CD4-positive, alpha-beta memory T cell (primary cell): ENCODE measurements around the gene IPO13. TPM values are rescaled to one million over a fixed set of nuclear protein-coding genes. Genes with fewer than 3 reads are reported as not detected.

ENCODE experiments used
- CTCF ChIA-PET: fragments of 350-600 bp; sonication (Branson Sonifier 250); formaldehyde crosslinking; loops from one replicate; lab custom pipeline; 2021; ENCODE audit warnings: inconsistent platforms; ENCODE audit not compliant: partially characterized antibody; lab: Charles Lee
- POLR2A ChIA-PET: fragments of 350-600 bp; sonication (Branson Sonifier 250); formaldehyde crosslinking; loops from one replicate; lab custom pipeline; 2021; ENCODE audit not compliant: partially characterized antibody; lab: Charles Lee
- DNase-seq, 5 donors: peaks; one replicate each; pipeline versions ENCODE4 v3.0.0 to v3.0.0-alpha.2; 2020 to 2022; ENCODE audit warnings: mixed read lengths in 1 of 5
- H3K27ac ChIP-seq: one replicate; pipeline ENCODE4 v1.7.0; 2013; ENCODE audit warnings: low read depth, low read length
- H3K27me3 ChIP-seq: 2 replicates; pipeline ENCODE4 v1.7.0; 2013; ENCODE audit warnings: mild to moderate bottlenecking, low read length, moderate library complexity; ENCODE audit not compliant: insufficient read depth
- H3K36me3 ChIP-seq: 2 replicates; pipeline ENCODE4 v1.7.0; 2013; ENCODE audit warnings: mild to moderate bottlenecking, low read length, moderate library complexity; ENCODE audit not compliant: insufficient read depth
- H3K4me1 ChIP-seq: 2 replicates; pipeline ENCODE4 v1.7.0; 2013; ENCODE audit warnings: mild to moderate bottlenecking, low read length, moderate library complexity; ENCODE audit not compliant: insufficient read depth
- H3K4me3 ChIP-seq, 2 donors: one replicate each; pipeline ENCODE4 v1.7.0; 2013; ENCODE audit warnings: low read length in 2 of 2, mild to moderate bottlenecking in 1 of 2
- H3K9me3 ChIP-seq, 2 donors: one replicate each; pipeline ENCODE4 v1.7.0; 2013; ENCODE audit warnings: low read length in 2 of 2, control low read depth in 1 of 2; ENCODE audit not compliant: control insufficient read depth in 1 of 2
- H3K27ac Mint-ChIP-seq, 7 donors: one replicate each; pipeline ENCODE4 v1.8.0; 2020 to 2021; ENCODE audit warnings: mixed read lengths in 7 of 7, mild to moderate bottlenecking in 6 of 7, inconsistent platforms in 3 of 7, moderate library complexity in 3 of 7
- H3K27me3 Mint-ChIP-seq, 2 donors: one replicate each; pipeline ENCODE4 v1.8.0; 2020 to 2021; ENCODE audit warnings: mixed read lengths in 2 of 2
- H3K36me3 Mint-ChIP-seq, 2 donors: one replicate each; pipeline ENCODE4 v1.8.0; 2020 to 2021; ENCODE audit warnings: mixed read lengths in 2 of 2, inconsistent platforms in 1 of 2, mild to moderate bottlenecking in 1 of 2
- H3K4me1 Mint-ChIP-seq, 4 donors: one replicate each; pipeline ENCODE4 v1.8.0; 2020 to 2021; ENCODE audit warnings: mixed read lengths in 4 of 4, mild to moderate bottlenecking in 1 of 4
- H3K4me3 Mint-ChIP-seq, 8 donors: one replicate each; pipeline ENCODE4 v1.8.0; 2020 to 2021; ENCODE audit warnings: mixed read lengths in 8 of 8, mild to moderate bottlenecking in 7 of 8, moderate library complexity in 6 of 8, inconsistent platforms in 3 of 8
- H3K9me3 Mint-ChIP-seq, 8 donors: one replicate each; pipeline ENCODE4 v1.8.0; 2020 to 2021; ENCODE audit warnings: mixed read lengths in 8 of 8, mild to moderate bottlenecking in 5 of 8, inconsistent platforms in 3 of 8, moderate library complexity in 1 of 8
- intact Hi-C: fragments of 100-400 bp; cut with micrococcal nuclease; formaldehyde crosslinking; loops from one replicate; pipeline ENCODE4 v1.15.1; 2023
- polyA plus RNA-seq, 2 donors: library from polyadenylated mRNA; unstranded; fragments of 300-500 nt; fragmentation: Illumina TruSeq; gene quantifications; one replicate each; pipeline ENCODE4 v1.2.3, GENCODE V29; 2021
- total RNA-seq, 2 experiments: library from RNA; stranded (reverse); gene quantifications; one replicate each; pipeline ENCODE4 v1.2.3, GENCODE V29; 2021

The IPO13 gene
- total and polyA plus RNA-seq, 4 experiments from 2014 or later: 7.5 to 20.0 (median 17.7) TPM

GRCh38 chr1:43914576-43915525 is 31.9 kb upstream of the IPO13 start:
- Mint-ChIP-seq H3K27ac (no peak overlapping the region), H3K9me3 (peaks cover 0 to 2% (median 0%) of the 10 kb centered on the region in 8 donors), H3K27me3 (no peaks in the 10 kb centered on the region), H3K36me3 (peaks cover 4 to 5% of the 10 kb centered on the region in 2 donors), H3K4me1 (no peaks in the 10 kb centered on the region), H3K4me3 (no peak overlapping the region)
- Histone ChIP-seq H3K9me3 (no peaks in the 10 kb centered on the region), H3K36me3 (no peaks in the 10 kb centered on the region), H3K4me3 (no peak overlapping the region), H3K27ac (no peak overlapping the region), H3K4me1 (no peaks in the 10 kb centered on the region), H3K27me3 (no peaks in the 10 kb centered on the region)
- ChIA-PET POLR2A (no interaction called here), CTCF (interaction anchor here (1.2 kb wide), 1 partner anchor 20 kb away, joined by 3 read pairs; no protein-coding TSS in a partner anchor)
- no peak for DNase-seq
- intact Hi-C loops: no loop called here

GRCh38 chr1:43919906-43920305 is 26.8 kb upstream of the IPO13 start:
- peak overlapping the region in 1 of 7 donors; percentile 72 for H3K27ac Mint-ChIP-seq
- no peak overlapping the region for H3K27ac ChIP-seq
- intact Hi-C loops: no loop called here
- ChIA-PET CTCF (interaction anchor here (1.1 kb wide), 1 partner anchor 15 kb away, joined by 5 read pairs; no protein-coding TSS in a partner anchor), POLR2A (no interaction called here)
- no peaks in the 10 kb centered on the region for H3K36me3 ChIP-seq
- H3K9me3 ChIP-seq: no peaks in the 10 kb centered on the region
- H3K27me3 Mint-ChIP-seq: no peaks in the 10 kb centered on the region
- DNase-seq: no peak
- H3K4me3 ChIP-seq: no peak overlapping the region
- no peaks in the 10 kb centered on the region for H3K27me3 ChIP-seq
- H3K36me3 Mint-ChIP-seq: peaks cover 7 to 9% of the 10 kb centered on the region in 2 donors
- H3K4me1 Mint-ChIP-seq: no peaks in the 10 kb centered on the region
- no peaks in the 10 kb centered on the region for H3K9me3 Mint-ChIP-seq
- H3K4me1 ChIP-seq: no peaks in the 10 kb centered on the region
- H3K4me3 Mint-ChIP-seq: no peak overlapping the region

DNA sequence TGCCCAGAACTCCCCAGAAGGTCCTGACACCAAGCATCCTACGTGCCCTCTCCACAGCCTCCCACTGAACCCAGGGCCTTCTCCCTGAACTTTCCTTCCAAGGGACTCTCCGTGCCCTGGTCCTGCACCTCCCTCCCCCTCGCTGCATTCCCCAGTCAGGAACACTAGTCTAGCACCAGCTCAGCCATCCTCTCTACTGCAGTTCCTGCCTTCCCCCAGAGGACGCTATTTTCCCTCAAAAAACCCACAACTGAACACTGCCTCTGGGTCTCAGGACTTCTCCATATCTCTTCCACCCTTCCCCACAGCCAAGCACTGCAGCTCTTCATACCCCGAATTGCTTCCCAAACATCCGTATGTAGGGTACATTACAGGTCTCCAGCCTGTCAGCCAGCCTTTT is 25.7 kb upstream of the IPO13 start:
- Histone ChIP-seq H3K4me1 (no peaks in the 10 kb centered on the region), H3K4me3 (no peak overlapping the region), H3K36me3 (no peaks in the 10 kb centered on the region), H3K9me3 (no peaks in the 10 kb centered on the region), H3K27ac (no peak overlapping the region), H3K27me3 (no peaks in the 10 kb centered on the region)
- no peak for DNase-seq
- Mint-ChIP-seq H3K4me3 (no peak overlapping the region), H3K9me3 (no peaks in the 10 kb centered on the region), H3K27ac (peak overlapping the region in 1 of 7 donors; percentile 22), H3K27me3 (no peaks in the 10 kb centered on the region), H3K4me1 (no peaks in the 10 kb centered on the region), H3K36me3 (peaks cover 15 to 16% of the 10 kb centered on the region in 2 donors)
- ChIA-PET CTCF (no interaction called here), POLR2A (no interaction called here)
- intact Hi-C loops: no loop called here

DNA sequence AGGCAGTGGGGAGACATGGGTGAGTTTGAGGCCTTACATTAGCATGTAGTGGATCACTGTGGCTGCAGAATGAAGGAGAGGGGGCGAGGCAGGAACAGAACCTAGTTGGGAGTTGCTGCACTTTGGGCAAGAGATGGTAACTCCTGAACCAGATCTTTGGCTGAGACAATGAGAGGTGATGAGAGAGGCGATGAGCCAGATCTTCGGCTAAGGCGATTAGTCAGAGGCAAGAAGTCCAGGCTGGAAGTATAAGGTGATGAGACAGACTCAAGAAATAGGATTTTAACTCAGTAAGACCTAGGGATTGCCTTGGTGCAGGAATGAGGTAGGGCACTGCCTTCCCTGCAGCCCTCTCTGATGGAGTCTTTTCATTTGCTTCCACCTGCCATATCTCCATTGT is 22.2 kb upstream of the IPO13 start:
- no peak for DNase-seq
- Histone ChIP-seq H3K36me3 (no peaks in the 10 kb centered on the region), H3K9me3 (no peaks in the 10 kb centered on the region), H3K27me3 (no peaks in the 10 kb centered on the region), H3K27ac (no peak overlapping the region), H3K4me1 (no peaks in the 10 kb centered on the region), H3K4me3 (no peak overlapping the region)
- no peak overlapping the region for H3K4me3 Mint-ChIP-seq
- ChIA-PET CTCF (interaction anchor here (0.6 to 2.5 kb wide), 3 partner anchors 8 to 149 kb away, joined by 3 to 18 read pairs (median 3); partner anchors contain the start of gene ARTN), POLR2A (interaction anchor here (1.6 kb wide), 1 partner anchor 10 kb away, joined by 3 read pairs; no protein-coding TSS in a partner anchor)
- H3K27me3 Mint-ChIP-seq: no peaks in the 10 kb centered on the region
- H3K27ac Mint-ChIP-seq: peak overlapping the region in 1 of 7 donors; percentile 43
- H3K4me1 Mint-ChIP-seq: no peaks in the 10 kb centered on the region
- no peaks in the 10 kb centered on the region for H3K9me3 Mint-ChIP-seq
- peaks cover 15 to 21% of the 10 kb centered on the region in 2 donors for H3K36me3 Mint-ChIP-seq
- intact Hi-C loops: no loop called here

- no peaks in the 10 kb centered on the region for H3K4me1 Mint-ChIP-seq
- Histone ChIP-seq H3K27ac (no peak overlapping the region), H3K4me3 (no peak overlapping the region), H3K4me1 (no peaks in the 10 kb centered on the region), H3K36me3 (no peaks in the 10 kb centered on the region), H3K9me3 (no peaks in the 10 kb centered on the region), H3K27me3 (no peaks in the 10 kb centered on the region)
- no peak overlapping the region for H3K4me3 Mint-ChIP-seq
- H3K9me3 Mint-ChIP-seq: no peaks in the 10 kb centered on the region
- peak overlapping the region in 1 of 7 donors; percentile 31 for H3K27ac Mint-ChIP-seq
- DNase-seq: no peak
- ChIA-PET POLR2A (interaction anchor here (0.6 to 1.6 kb wide), 2 partner anchors 9 to 118 kb away, joined by 3 read pairs; no protein-coding TSS in a partner anchor), CTCF (interaction anchor here (1.2 to 2.5 kb wide), 3 partner anchors 9 to 20 kb away, joined by 3 to 18 read pairs (median 5); partner anchors contain the start of gene ARTN)
- no peaks in the 10 kb centered on the region for H3K27me3 Mint-ChIP-seq
- peaks cover 18 to 21% of the 10 kb centered on the region in 2 donors for H3K36me3 Mint-ChIP-seq
- intact Hi-C loops: no loop called here
Measured at GRCh38 chr1:43925846-43926245, 20.9 kb upstream of the IPO13 start.

- CTCF ChIA-PET: interaction anchor here (0.7 to 2.4 kb wide), 6 partner anchors 13 to 401 kb away, joined by 3 to 9 read pairs (median 3); no protein-coding TSS in a partner anchor
- peaks cover under 1 to 21% (median 4%) of the 10 kb centered on the region in 4 donors for H3K4me1 Mint-ChIP-seq
- Histone ChIP-seq H3K9me3 (no peaks in the 10 kb centered on the region), H3K27ac (no peak overlapping the region), H3K4me1 (peaks cover 8% of the 10 kb centered on the region), H3K27me3 (peaks cover 20% of the 10 kb centered on the region), H3K36me3 (no peaks in the 10 kb centered on the region), H3K4me3 (no peak overlapping the region)
- H3K4me3 Mint-ChIP-seq: peak overlapping the region in 1 of 8 donors; percentile 31
- no peaks in the 10 kb centered on the region for H3K9me3 Mint-ChIP-seq
- intact Hi-C loops: loop anchor here (5.0 kb wide), 2 partner anchors 107 to 703 kb away; no protein-coding TSS in a partner anchor
- POLR2A ChIA-PET: no interaction called here
- H3K27ac Mint-ChIP-seq: no peak overlapping the region
- DNase-seq: no peak
- peaks cover 10 to 15% of the 10 kb centered on the region in 2 donors for H3K36me3 Mint-ChIP-seq
- peaks cover 16 to 17% of the 10 kb centered on the region in 2 donors for H3K27me3 Mint-ChIP-seq
Measured at GRCh38 chr1:43930168-43930948, 16.4 kb upstream of the IPO13 start.
